ENCODE measurements around the gene CTRB2. TPM values are rescaled to one million over a fixed set of nuclear protein-coding genes. Genes with fewer than 3 reads are reported as not detected.
"Not testable (repeated sequence)": the region's sequence is repeated elsewhere in the genome, so short reads cannot be mapped to it uniquely, and the experiment has no call there.

The CTRB2 gene
- total and polyA plus RNA-seq, 10 donors = 0.58 to 11.8 (median 1.5) TPM; not detected in 1

DNA sequence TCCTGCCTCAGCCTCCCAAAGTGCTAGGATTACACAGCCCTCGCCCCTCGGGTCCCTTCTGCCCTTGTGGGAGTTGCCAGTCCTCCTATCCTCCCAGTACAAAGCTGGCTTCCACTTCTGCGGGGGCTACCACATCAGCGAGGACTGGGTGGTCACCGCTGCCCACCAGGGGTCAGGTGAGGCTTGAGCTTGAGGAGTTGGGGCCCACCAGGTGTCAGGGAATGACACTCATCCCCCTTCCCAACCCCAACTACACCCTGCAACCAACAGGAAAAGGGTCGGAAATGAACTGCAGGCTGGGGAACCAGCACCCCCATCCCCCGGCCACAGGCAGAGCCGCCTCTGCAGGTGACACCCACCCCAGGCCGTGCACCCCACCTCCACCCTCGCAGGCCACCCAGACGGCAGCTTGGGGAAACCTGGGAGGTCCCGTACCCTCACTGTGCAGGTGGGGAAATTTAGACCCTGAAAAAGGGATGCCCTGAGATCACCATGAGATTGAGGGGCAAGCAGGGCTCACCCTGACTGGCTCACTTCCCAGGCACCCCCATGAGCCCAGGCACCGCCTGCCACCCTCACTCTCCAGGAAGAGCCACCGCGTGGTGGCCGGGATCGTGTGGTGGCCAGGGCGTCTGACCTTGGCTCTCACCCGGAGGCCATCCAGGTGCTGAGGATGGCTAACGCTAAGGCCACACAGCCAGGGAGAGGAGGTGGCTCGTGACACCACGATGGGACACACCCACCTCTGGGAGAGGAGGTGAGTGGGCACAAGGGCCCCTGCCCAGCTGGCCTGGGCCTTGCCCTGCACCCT, 19.8 kb upstream of the CTRB2 start:
- no peak for DNase-seq
- TF ChIP-seq POLR2AphosphoS5 (IDR thresholded peaks at IDR 0.05) = peak; percentile 5 to 60 (median 48)
- TF ChIP-seq CTCF (IDR thresholded peaks at IDR 0.05 in 8 of 11, conservative IDR thresholded peaks at IDR 0.05 in 3 of 11) = no peak
- Histone ChIP-seq H3K9me3 (no peaks in the 10 kb centered on the region), H3K27me3 (replicated peaks in 1 of 7) (peaks cover 0 to 69% (median 0%) of the 10 kb centered on the region in 7 donors), H3K27ac (no peak overlapping the region), H3K4me1 (peaks cover 0 to 59% (median 10%) of the 10 kb centered on the region in 6 donors), H3K36me3 (peaks cover 0 to 34% (median 14%) of the 10 kb centered on the region in 6 donors), H3K4me3 (no peak overlapping the region)
- WGBS, 5 donors = 63 to 75% (median 66%) methylated on average over 11 to 22 of the region's 22 CpGs
- intact Hi-C loops (cut with DNase I; ENCODE audit: low total_unique reads) = no loop called here

DNA sequence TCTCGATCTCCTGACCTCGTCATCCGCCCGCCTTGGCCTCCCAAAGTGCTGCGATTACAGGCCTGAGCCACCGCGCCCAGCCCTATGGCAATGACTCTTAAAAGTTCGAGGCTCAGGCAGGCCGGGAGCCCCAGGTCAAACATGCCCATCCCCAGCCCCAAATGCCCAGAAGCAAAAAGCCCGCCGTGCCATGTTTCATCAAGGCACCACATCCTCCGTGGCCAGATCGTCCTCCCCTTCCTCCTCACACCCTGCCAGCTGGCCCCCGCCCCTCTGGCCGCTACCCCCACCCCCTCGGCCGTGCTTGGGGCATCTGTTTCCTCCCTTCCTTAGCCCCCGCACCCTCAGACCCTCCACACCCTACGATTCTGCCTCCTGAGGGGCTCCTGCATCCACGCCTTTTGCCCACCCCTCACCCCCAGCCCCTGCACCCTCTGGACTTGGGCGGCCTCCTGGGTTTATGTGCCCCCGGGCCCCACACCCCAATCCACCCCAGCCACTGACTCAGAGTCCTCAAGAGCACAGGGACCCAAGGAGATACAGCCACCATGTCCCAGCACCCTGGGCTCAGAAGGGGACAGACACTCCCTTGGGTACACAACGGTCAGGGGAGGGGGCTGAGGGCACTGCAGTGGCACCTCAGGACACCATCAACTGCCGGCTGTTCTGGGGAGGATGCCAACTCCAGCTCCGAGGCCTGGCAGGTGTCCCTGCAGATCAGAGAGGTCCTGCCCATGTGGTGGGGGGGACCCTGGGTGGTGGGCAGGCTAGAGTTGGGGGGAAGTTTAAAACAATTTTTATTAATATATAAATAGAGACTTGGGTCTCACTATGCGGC, 18.9 kb upstream of the CTRB2 start:
- peak; percentile 64 for DNase-seq
- intact Hi-C loops (cut with DNase I; ENCODE audit: low total_unique reads) = loop anchor here (2.0 kb wide), 1 partner anchor 19 kb away; the partner anchor contains the start of gene CTRB2
- H3K4me3 ChIP-seq = no peak overlapping the region
- peaks cover 0 to 65% (median 0%) of the 10 kb centered on the region in 7 donors for H3K27me3 ChIP-seq (replicated peaks in 1 of 7)
- no peaks in the 10 kb centered on the region for H3K9me3 ChIP-seq
- peaks cover 0 to 30% (median 14%) of the 10 kb centered on the region in 6 donors for H3K36me3 ChIP-seq
- 60 to 72% (median 64%) methylated on average over 22 to 26 of the region's 26 CpGs for WGBS, 5 donors
- TF ChIP-seq POLR2A (IDR thresholded peaks at IDR 0.05) (no peak), POLR2AphosphoS5 (IDR thresholded peaks at IDR 0.05) (no peak)
- peaks cover 0 to 53% (median 8%) of the 10 kb centered on the region in 6 donors for H3K4me1 ChIP-seq
- no peak overlapping the region for H3K27ac ChIP-seq

DNA sequence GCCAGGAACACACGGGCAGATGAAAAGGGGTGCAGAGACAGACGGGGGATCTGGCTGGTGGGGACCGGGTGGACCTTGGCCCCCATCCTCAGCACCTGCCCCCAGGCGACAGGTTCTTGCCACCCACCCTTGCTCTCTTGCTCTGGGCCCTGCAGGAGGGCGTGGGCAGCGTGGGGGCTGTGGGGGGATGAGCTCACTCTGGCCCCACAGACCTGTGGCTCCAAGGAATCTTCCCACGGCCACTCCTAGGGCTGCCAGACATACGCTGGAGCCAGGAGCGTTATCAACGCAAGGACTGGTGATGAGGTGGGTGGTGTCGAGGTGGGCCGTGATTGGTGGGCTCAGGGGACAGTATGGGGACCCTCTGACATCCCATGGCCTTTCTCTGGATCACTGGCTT, 18.1 kb upstream of the CTRB2 start:
- peaks cover 0 to 57% (median 0%) of the 10 kb centered on the region in 7 donors for H3K27me3 ChIP-seq (replicated peaks in 1 of 7)
- DNase-seq = no peak
- intact Hi-C loops (cut with DNase I; ENCODE audit: low total_unique reads) = loop anchor here (2.0 kb wide), 1 partner anchor 18 kb away; the partner anchor contains the start of gene CTRB2
- 60 to 73% (median 68%) methylated on average over 9 to 12 of the region's 12 CpGs for WGBS, 5 donors
- H3K4me1 ChIP-seq = peaks cover 0 to 47% (median 5%) of the 10 kb centered on the region in 6 donors
- H3K27ac ChIP-seq = no peak overlapping the region
- peaks cover 0 to 30% (median 14%) of the 10 kb centered on the region in 6 donors for H3K36me3 ChIP-seq
- no peak overlapping the region for H3K4me3 ChIP-seq
- H3K9me3 ChIP-seq = no peaks in the 10 kb centered on the region
- no peak for TF ChIP-seq POLR2A (IDR thresholded peaks at IDR 0.05)
- peak; percentile 13 to 58 (median 40) for TF ChIP-seq POLR2AphosphoS5 (IDR thresholded peaks at IDR 0.05)
- no peak for TF ChIP-seq CTCF (IDR thresholded peaks at IDR 0.05 in 8 of 11, conservative IDR thresholded peaks at IDR 0.05 in 3 of 11)

- no peak overlapping the region for H3K4me3 ChIP-seq
- no peaks in the 10 kb centered on the region for H3K9me3 ChIP-seq
- no peak overlapping the region for H3K27ac ChIP-seq
- intact Hi-C loops (cut with DNase I; ENCODE audit: low total_unique reads) = loop anchor here (2.0 kb wide), 1 partner anchor 18 kb away; the partner anchor contains the start of gene CTRB2
- TF ChIP-seq POLR2AphosphoS5 (IDR thresholded peaks at IDR 0.05) = peak in 1 of 3 donors; percentile 58
- TF ChIP-seq POLR2A (IDR thresholded peaks at IDR 0.05) = no peak
- TF ChIP-seq CTCF (IDR thresholded peaks at IDR 0.05 in 8 of 11, conservative IDR thresholded peaks at IDR 0.05 in 3 of 11) = peak in 1 of 11 experiments; percentile 14
- H3K36me3 ChIP-seq = peaks cover 0 to 24% (median 12%) of the 10 kb centered on the region in 6 donors
- peaks cover 0 to 52% (median 0%) of the 10 kb centered on the region in 7 donors for H3K27me3 ChIP-seq (replicated peaks in 1 of 7)
- peaks cover 0 to 47% (median 9%) of the 10 kb centered on the region in 6 donors for H3K4me1 ChIP-seq
- peak; percentile 72 for DNase-seq
- 71 to 79% (median 73%) methylated on average over 14 to 20 of the region's 20 CpGs for WGBS, 5 donors
Observed at GRCh38 chr16:75224306-75225082, 17.5 kb upstream of the CTRB2 start.

DNA sequence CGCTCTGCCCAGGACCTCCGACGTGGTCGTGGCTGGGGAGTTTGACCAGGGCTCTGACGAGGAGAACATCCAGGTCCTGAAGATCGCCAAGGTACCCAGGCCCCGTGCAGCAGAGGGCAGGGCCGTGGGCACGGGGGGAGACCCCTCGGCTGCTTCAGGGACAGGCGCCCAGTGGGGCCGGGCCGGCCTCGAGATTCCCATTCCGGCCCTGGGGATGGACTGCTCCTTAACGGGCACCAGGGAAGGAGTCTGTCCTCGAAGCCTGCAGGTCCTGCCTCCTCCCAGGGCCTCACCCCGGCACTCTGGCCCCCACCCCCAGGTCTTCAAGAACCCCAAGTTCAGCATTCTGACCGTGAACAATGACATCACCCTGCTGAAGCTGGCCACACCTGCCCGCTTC, 16.2 kb upstream of the CTRB2 start:
- Histone ChIP-seq H3K36me3 (peaks cover 0 to 11% (median 0%) of the 10 kb centered on the region in 6 donors), H3K27me3 (replicated peaks in 1 of 7) (peaks cover 0 to 38% (median 0%) of the 10 kb centered on the region in 7 donors), H3K4me1 (peaks cover 0 to 49% (median 16%) of the 10 kb centered on the region in 6 donors)
- H3K9me3 ChIP-seq; H3K4me3 ChIP-seq; H3K27ac ChIP-seq; intact Hi-C loops (cut with DNase I; ENCODE audit: low total_unique reads): not testable (repeated sequence)
- DNase-seq = peak; percentile 73
- 79 to 84% (median 80%) methylated on average over 9 to 10 of the region's 20 CpGs; no CpG with 5 or more reads in 2 of the 5 donors for WGBS, 5 donors

Data from spleen (tissue), 11 donors.